ENCODE data around the gene PIAS1. TPM values are rescaled to one million over a fixed set of nuclear protein-coding genes. Genes with fewer than 3 reads are reported as not detected.
A peak's percentile ranks its signal among the peaks of the same experiment; 100 is the strongest.

Gene PIAS1
- total RNA-seq, 1 donor from 2014 or later, result 17.1 TPM

DNA sequence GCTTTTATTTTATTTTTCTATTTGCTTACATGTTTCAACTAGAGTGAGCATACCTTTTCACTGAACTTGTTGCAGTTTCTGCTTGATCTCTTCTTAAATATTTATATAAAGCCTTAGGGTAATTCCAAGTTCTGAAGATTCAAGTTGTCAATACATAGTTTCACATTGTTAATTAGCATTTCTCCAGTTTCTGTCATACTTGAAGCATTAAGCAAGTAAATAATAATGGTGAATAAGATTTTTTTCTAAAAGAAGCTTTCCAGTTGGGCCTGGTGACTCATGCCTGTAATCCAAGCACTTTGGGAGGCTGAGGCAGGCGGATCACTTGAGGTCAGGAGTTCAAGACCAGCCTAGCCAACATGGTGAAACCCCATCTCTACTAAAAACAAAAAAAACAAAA is 97.2 kb downstream of the PIAS1 start:
- Histone ChIP-seq H3K27me3 (no peaks in the 10 kb centered on the region), H3K27ac (no peak overlapping the region), H3K4me1 (peaks cover 0 to 5% of the 10 kb centered on the region in 2 donors), H3K9me3 (no peaks in the 10 kb centered on the region), H3K36me3 (peaks cover 4 to 15% of the 10 kb centered on the region in 2 donors), H3K4me3 (no peak overlapping the region)
- TF ChIP-seq CTCF (IDR thresholded peaks at IDR 0.05), result no peak
- DNase-seq (ENCODE audit: low spot score in 2 of 2), result no peak
- intact Hi-C loops (cut with DNase I), result no loop called here

DNA sequence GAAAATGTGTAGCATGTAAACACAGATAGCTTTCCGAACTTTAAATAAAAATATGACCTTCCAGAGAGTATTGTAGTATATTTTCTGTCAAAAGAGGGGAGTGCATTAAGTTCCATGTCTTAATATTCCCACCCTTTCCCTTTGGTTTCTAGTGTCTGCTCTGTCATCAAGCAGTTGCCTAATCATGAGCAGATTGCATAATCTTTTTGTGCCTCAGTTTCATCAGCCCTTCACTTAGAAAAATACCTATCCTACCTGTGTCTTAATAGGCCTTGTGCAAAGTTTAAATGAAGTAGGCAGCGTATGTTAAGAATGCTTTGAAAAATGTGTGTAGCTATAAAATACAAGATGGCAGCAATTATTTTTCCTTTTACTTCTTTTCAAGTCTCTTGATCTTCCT is 98.2 kb downstream of the PIAS1 start:
- no peaks in the 10 kb centered on the region for H3K27me3 ChIP-seq
- no peak for TF ChIP-seq CTCF (IDR thresholded peaks at IDR 0.05)
- no peak overlapping the region for H3K4me3 ChIP-seq
- H3K9me3 ChIP-seq, result no peaks in the 10 kb centered on the region
- H3K4me1 ChIP-seq, result peaks cover 0 to 7% of the 10 kb centered on the region in 2 donors
- peaks cover 0 to 10% of the 10 kb centered on the region in 2 donors for H3K36me3 ChIP-seq
- DNase-seq (ENCODE audit: low spot score in 2 of 2), result no peak
- no peak overlapping the region for H3K27ac ChIP-seq
- intact Hi-C loops (cut with DNase I), result no loop called here

DNA sequence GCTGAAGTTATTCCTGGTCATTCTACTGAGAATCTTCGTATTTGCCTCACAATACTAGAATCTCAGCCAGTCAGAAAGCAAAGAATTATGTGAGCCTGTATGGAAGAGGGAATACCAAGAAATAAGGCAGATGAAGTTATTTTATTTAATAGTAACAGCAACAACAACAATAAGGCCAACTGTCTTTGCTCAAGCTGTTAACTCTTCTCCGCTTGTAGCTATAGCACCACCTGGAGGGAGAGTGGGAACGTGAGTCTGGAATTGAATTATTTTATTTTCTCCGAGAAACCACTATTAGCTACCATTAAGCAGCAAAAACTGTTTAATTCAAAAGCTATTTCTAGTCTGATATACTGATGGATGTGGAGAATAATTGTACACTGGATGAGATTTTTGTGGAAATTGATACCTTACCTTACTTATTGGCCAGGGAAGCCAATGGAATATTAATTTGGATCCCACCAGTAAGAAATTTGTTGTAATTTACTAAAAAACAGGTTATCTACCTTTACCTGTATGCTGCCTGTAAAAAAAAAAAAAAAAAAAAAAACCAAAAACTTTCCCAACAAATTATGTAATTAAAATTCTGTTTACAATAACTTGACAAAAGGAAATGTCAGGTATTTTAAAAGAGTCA is 100.9 kb downstream of the PIAS1 start:
- Histone ChIP-seq H3K36me3 (peaks cover 0 to 3% of the 10 kb centered on the region in 2 donors), H3K4me3 (no peak overlapping the region), H3K4me1 (peaks cover 0 to 18% of the 10 kb centered on the region in 2 donors), H3K27me3 (no peaks in the 10 kb centered on the region), H3K27ac (no peak overlapping the region), H3K9me3 (no peaks in the 10 kb centered on the region)
- TF ChIP-seq CTCF (IDR thresholded peaks at IDR 0.05), result peak; percentile 32 to 78 (median 74)
- DNase-seq (ENCODE audit: low spot score in 2 of 2), result no peak
- intact Hi-C loops (cut with DNase I), result loop anchor here (1.0 to 5.0 kb wide), 3 partner anchors 57 to 292 kb away; no protein-coding TSS in a partner anchor

DNA sequence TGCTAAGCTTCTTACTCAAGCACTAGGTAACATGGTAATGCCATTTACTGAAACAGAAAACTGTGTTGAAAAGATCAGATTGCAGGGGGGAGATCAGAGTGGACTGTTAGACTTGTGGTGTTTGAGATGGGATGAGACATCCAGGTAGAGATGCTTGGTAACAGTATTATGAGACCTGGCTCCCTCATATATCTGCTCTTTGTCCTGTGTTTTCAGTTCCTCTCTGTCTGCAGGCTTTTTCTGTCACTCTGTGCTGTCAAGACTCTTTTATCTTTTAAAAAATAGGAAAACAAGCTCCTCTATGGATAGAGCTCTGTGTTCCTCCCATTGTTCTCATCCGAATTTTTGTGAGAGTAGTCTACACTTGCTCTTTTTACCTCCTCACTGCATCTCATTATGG is 103.0 kb downstream of the PIAS1 start:
- Histone ChIP-seq H3K4me1 (peaks cover 0 to 18% of the 10 kb centered on the region in 2 donors), H3K9me3 (no peaks in the 10 kb centered on the region), H3K4me3 (no peak overlapping the region), H3K27ac (peak overlapping the region in 1 of 2 donors; percentile 63), H3K36me3 (peaks cover 8 to 10% of the 10 kb centered on the region in 2 donors), H3K27me3 (no peaks in the 10 kb centered on the region)
- intact Hi-C loops (cut with DNase I), result loop anchor here (5.0 kb wide), 2 partner anchors 55 to 100 kb away; no protein-coding TSS in a partner anchor
- TF ChIP-seq CTCF (IDR thresholded peaks at IDR 0.05), result no peak
- no peak for DNase-seq (ENCODE audit: low spot score in 2 of 2)

GRCh38 chr15:68158046-68158628 is 104.0 kb downstream of the PIAS1 start:
- no peaks in the 10 kb centered on the region for H3K9me3 ChIP-seq
- DNase-seq (ENCODE audit: low spot score in 2 of 2), result no peak
- H3K4me1 ChIP-seq, result peaks cover 0 to 18% of the 10 kb centered on the region in 2 donors
- peak overlapping the region; percentile 54 to 63 for H3K27ac ChIP-seq
- peaks cover 10 to 14% of the 10 kb centered on the region in 2 donors for H3K36me3 ChIP-seq
- H3K27me3 ChIP-seq, result no peaks in the 10 kb centered on the region
- H3K4me3 ChIP-seq, result no peak overlapping the region
- intact Hi-C loops (cut with DNase I), result loop anchor here (5.0 kb wide), 2 partner anchors 54 to 101 kb away; no protein-coding TSS in a partner anchor
- no peak for TF ChIP-seq CTCF (IDR thresholded peaks at IDR 0.05)
